ENCODE data around the gene BCL2L2. TPM values are rescaled to one million over a fixed set of nuclear protein-coding genes. Genes with fewer than 3 reads are reported as not detected.

The BCL2L2 gene
- total RNA-seq, 1 donor from 2014 or later = 21.4 TPM

DNA sequence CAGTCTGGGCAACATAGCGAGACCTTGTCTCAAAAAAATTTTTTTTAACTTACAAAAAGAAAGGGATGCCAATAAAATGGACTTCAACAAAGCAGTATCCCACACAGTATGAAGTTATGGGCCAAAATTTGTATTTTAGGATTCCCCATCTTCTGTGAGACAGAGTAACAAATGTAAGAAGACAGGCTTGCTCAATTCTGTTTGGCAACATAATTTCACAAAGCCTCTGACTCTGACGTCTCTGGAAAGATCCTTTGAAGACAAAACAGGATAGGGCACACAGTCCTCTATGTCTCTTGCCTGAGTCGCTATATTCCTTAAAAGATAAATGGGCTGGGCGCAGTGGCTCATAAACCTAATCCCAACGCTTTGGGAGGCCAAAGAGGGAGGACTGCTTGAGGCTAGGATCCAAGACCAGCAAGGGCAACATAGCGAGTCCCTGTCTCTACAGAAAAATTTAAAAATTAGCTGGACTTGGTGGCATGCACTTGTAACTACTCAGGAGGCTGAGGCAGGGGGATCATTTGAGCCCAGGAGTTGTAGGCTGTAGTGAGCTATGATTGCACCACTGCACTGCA, 19.6 kb upstream of the BCL2L2 start:
- Histone ChIP-seq H2AFZ (ENCODE audit: low read depth, low read length) (peak overlapping the region; percentile 93), H3K9me3 (ENCODE audit: insufficient read depth, low read depth, low read length) (no peaks in the 10 kb centered on the region), H3K27me3 (ENCODE audit: insufficient read depth, low read length) (peaks cover 5% of the 10 kb centered on the region), H3K4me3 (ENCODE audit: insufficient read depth, low read depth, low read length) (peak overlapping the region; percentile 91), H3K4me2 (ENCODE audit: low read length) (peak overlapping the region; percentile 97), H3K27ac (ENCODE audit: low read depth, low read length) (peak overlapping the region; percentile 58), H3K9ac (ENCODE audit: low read length) (peak overlapping the region; percentile 83), H3K36me3 (ENCODE audit: insufficient read depth, low read length) (no peaks in the 10 kb centered on the region), H4K20me1 (ENCODE audit: insufficient read depth, low read length) (peaks cover 5% of the 10 kb centered on the region), H3K4me1 (ENCODE audit: insufficient read depth, low read length) (peaks cover 16% of the 10 kb centered on the region), H3K79me2 (ENCODE audit: insufficient read depth, low read length) (peaks cover 18% of the 10 kb centered on the region)
- Mint-ChIP-seq H3K4me3 (ENCODE audit: unreplicated experiment) (peak overlapping the region; percentile 94), H3K4me1 (ENCODE audit: low read depth, unreplicated experiment) (peaks cover 9% of the 10 kb centered on the region), H3K27ac (ENCODE audit: unreplicated experiment) (no peak overlapping the region), H3K27me3 (ENCODE audit: low read depth, unreplicated experiment) (peaks cover 13% of the 10 kb centered on the region), H3K9me3 (ENCODE audit: unreplicated experiment) (no peaks in the 10 kb centered on the region), H3K36me3 (ENCODE audit: low read depth, unreplicated experiment) (no peaks in the 10 kb centered on the region)
- no peak for DNase-seq (ENCODE audit: low read depth)
- FAIRE-seq = no peak
- TF ChIP-seq CTCF (IDR thresholded peaks at IDR 0.05; ENCODE audit: insufficient read depth, low read depth, low read length) (no peak), EZH2 (IDR thresholded peaks at IDR 0.05; ENCODE audit: insufficient read depth, low read length) (no peak)

DNA sequence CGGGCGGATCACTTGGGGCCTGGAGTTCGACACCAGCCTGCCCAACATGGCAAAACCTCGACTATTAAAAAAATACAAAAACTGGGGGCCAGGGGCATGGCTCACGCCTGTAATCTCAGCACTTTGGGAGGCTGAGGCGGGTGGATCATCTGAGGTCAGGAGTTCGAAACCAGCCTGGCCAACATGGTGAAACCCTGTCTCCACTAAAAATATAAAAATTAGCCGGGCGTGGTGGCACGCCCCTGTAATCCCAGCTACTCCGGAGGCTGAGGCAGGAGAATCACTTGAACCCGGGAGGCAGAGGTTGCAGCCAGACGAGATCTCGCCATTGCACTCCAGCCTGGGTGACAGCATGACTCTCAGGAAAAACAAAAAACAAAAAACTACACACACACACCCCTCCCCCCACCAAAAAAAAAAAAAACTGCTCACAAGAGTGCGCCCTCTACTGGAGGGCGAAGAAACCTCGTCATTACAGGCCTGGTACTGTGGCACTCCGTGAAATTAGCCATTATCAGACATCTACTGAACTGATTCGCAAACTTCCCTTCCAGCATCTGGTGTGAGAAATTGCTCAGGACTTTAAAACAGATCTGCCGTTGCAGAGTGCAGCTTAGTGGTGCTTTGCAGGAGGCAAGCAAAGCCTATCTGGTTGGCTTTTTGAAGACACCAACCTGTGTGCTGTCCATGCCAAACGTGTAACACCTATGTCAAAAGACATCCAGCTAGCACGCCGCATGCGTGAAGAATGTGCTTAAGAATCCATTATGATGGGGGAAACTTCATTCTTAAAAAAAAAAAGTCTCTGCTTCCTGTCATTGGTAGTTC, 11.7 kb upstream of the BCL2L2 start:
- peaks cover 25% of the 10 kb centered on the region for H3K27me3 Mint-ChIP-seq (ENCODE audit: low read depth, unreplicated experiment)

More for the DNA sequence above, 11.7 kb upstream of the BCL2L2 start:
- no peaks in the 10 kb centered on the region for H3K9me3 Mint-ChIP-seq (ENCODE audit: unreplicated experiment)
- Histone ChIP-seq H3K36me3 (ENCODE audit: insufficient read depth, low read length) (no peaks in the 10 kb centered on the region), H4K20me1 (ENCODE audit: insufficient read depth, low read length) (no peaks in the 10 kb centered on the region), H2AFZ (ENCODE audit: low read depth, low read length) (no peak overlapping the region), H3K4me2 (ENCODE audit: low read length) (peak overlapping the region; percentile 11), H3K9ac (ENCODE audit: low read length) (peak overlapping the region; percentile 12), H3K79me2 (ENCODE audit: insufficient read depth, low read length) (no peaks in the 10 kb centered on the region), H3K27me3 (ENCODE audit: insufficient read depth, low read length) (peaks cover 8% of the 10 kb centered on the region), H3K4me1 (ENCODE audit: insufficient read depth, low read length) (peaks cover 5% of the 10 kb centered on the region), H3K9me3 (ENCODE audit: insufficient read depth, low read depth, low read length) (no peaks in the 10 kb centered on the region), H3K27ac (ENCODE audit: low read depth, low read length) (no peak overlapping the region), H3K4me3 (ENCODE audit: insufficient read depth, low read depth, low read length) (no peak overlapping the region)
- peak overlapping the region; percentile 47 for H3K27ac Mint-ChIP-seq (ENCODE audit: unreplicated experiment)
- peaks cover 6% of the 10 kb centered on the region for H3K36me3 Mint-ChIP-seq (ENCODE audit: low read depth, unreplicated experiment)
- FAIRE-seq (no peak), DNase-seq (ENCODE audit: low read depth) (no peak)
- peaks cover 16% of the 10 kb centered on the region for H3K4me1 Mint-ChIP-seq (ENCODE audit: low read depth, unreplicated experiment)
- TF ChIP-seq CTCF (IDR thresholded peaks at IDR 0.05; ENCODE audit: insufficient read depth, low read depth, low read length) = peak; percentile 85
- TF ChIP-seq EZH2 (IDR thresholded peaks at IDR 0.05; ENCODE audit: insufficient read depth, low read length) = no peak
- H3K4me3 Mint-ChIP-seq (ENCODE audit: unreplicated experiment) = no peak overlapping the region

Data from astrocyte (in vitro differentiated cells and primary cell).